ACHN (cell line): Measurements from ENCODE around the gene TSPAN18.

ENCODE experiments used
- DNase-seq: peaks from one replicate; pipeline ENCODE4 v3.0.0-alpha.2; 2015
- in situ Hi-C: cut with HindIII; loops from 2 replicates; pipeline ENCODE4 v1.10.0; 2017; ENCODE audit warnings: low sequenced_read_pairs, low pct_ligation_motif_present, low pct_unique_long_range_greater_than_20kb

The TSPAN18 gene

DNA sequence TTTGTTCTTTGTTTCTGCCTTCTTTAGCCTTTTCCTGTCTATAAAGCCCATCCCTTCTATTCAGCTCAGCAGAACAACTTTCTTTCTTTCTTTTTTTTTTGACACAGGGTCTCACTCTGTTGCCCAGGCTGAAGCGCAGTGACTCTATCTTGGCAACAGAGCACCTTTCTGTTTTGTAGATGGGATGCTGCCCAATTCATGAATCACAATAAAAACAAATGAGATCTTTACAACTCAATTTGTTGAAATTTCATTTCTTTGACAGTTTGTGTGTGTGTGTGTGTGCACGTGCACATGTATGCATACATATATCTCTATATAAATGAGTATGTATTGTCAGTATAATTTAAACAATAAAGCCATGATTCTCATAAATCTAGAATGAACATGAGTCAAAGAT, 25.5 kb downstream of the TSPAN18 start:
- in situ Hi-C loops = no loop called here
- DNase-seq = no peak

DNA sequence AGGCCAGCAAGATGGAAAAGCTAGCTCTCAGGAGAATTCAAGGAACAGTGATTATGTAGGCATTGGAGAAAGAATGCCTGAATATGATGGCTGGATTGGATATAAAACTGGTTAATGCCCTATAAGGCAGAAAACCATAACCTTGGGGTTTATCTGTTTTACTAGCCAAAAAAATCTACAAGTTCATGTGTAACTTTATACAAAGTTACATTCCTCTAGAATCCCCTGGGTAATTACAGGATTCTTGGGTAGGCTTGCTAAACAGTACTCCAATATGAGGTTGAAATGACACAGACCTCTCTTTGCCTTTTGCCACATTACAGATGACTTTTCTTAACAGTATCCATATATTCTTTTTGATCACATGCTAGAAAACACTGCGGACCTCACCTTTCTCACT, 26.0 kb downstream of the TSPAN18 start:
- in situ Hi-C loops = no loop called here
- DNase-seq = no peak

DNA sequence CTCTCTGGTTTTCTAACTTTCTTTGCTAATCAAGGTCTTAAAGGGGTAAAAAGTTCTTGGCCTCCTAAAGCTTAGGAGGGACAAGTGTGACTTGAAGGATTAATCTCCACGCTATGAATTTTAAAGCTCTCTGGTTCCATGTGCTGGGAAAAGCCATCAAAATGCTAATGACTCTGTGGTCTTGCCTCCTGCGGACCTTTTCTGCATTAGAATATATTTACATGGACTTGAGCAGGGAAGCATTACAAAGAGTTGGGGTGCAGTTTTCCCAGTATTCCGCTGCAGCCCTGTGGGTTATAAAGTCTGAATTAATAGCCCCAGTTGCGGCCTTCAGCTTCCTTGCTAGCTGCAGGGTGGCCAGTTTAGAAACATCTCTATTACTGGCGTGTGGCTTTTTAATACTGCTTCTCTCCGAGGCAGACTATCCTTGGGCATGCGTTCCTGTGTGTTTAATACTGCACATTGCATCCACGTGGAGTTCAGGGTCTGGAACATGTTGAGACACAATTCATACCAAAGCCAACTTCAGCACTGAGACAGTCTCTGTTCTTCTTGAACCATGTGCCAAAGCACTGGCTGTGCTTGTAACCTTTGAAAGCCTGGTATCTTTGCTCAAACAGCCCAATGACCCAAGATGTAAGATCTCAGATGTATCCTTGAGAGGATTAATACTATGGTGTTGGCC, 27.3 kb downstream of the TSPAN18 start:
- in situ Hi-C loops = no loop called here
- no peak for DNase-seq

DNA sequence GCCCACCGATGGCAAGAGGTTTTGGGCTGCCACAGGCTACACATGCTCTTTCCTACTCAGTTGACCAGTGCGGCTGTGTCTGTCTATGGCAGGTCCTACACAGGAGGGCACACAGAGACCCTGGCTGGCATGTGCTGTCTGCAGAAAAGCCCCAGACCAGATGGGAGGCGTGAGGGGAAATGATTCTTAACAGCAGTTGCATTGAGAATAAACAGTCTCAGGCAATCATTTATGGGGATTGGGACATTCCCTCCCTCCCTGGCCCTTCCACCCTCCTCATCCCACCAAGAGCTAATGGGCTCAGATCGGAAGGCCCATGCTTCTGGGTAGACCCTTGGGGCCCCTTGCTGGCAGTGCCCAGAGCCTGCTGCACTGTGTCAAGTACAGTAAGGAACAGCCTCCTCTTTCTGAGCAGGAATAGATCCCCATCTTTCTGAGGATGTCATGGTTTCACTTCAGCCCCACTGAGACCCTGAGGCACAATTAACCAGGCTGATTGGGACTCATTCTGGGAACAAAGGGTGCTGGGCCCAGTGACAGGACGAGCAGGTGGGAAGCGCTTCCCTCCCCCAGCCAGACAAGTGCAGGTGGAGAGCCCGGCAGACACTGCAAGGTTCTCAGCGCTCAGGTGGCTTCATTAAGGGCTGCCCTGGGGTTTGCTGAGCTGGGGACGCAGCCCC, 28.3 kb downstream of the TSPAN18 start:
- in situ Hi-C loops = no loop called here
- DNase-seq = no peak

DNA sequence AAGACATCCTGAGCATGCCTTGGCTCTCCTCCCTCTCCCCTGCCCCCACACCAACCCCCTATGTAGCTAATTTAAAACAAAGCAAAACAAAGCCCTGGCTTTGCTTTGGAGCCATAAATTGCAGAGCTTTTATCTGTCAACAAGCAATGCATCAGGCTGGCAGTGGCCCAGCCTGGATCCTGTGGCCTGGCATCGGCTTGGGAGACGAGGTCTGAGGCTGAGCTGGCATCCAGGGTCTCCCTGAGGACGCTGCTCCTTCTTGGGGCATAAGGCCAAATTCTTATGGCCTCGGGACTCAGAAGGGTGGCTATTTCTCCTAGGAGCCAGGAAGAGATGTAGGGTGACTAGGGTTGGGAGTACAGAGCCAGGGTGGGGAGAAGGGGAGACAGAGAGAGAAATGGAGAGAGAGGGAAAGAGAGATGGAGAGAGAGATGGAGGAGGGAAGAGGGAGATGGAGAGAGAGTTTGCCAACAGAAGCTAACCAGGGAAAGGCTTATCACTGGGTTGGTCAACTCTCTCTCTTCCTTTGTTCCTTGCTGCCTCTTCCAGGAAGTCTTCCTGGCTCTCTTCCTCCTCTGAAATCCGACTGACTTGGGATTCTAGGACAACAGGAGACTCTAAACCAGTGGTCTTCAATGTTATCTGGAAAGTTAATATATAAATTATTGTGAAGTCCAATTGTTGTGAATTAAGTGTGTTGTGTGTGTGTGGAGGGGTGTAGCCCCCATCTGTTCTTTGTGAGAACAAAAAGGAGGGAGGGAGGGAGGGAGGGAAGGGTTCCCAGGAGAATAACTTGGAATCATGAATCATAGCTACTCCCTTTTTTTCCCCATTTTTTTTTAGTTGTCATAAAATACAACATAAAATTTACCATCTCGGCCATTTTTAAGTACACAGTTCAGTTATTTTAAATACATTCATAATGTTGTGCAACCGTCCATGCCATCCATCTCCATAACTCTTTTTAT, 29.1 kb downstream of the TSPAN18 start:
- no peak for DNase-seq
- in situ Hi-C loops = no loop called here

DNA sequence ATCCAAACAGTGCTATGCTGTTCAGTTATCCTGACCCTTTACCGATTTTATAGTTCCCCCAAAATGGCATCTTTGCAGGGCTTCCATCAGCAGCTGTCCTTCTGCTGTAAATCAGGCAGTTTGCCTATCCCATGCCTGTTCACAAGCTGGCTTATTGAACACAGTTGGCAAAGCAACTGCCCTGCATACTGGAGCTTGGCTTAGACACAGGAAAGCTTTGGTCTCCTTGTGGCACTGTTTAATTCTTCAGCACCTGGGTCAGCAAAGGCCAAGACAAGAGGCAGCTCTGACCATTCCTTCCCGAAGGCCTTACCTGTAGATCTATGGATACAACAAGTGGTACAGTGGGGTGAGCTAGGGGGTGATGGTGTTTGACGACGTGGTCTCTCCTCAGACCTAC, 32.2 kb downstream of the TSPAN18 start:
- DNase-seq = no peak
- in situ Hi-C loops = no loop called here

DNA sequence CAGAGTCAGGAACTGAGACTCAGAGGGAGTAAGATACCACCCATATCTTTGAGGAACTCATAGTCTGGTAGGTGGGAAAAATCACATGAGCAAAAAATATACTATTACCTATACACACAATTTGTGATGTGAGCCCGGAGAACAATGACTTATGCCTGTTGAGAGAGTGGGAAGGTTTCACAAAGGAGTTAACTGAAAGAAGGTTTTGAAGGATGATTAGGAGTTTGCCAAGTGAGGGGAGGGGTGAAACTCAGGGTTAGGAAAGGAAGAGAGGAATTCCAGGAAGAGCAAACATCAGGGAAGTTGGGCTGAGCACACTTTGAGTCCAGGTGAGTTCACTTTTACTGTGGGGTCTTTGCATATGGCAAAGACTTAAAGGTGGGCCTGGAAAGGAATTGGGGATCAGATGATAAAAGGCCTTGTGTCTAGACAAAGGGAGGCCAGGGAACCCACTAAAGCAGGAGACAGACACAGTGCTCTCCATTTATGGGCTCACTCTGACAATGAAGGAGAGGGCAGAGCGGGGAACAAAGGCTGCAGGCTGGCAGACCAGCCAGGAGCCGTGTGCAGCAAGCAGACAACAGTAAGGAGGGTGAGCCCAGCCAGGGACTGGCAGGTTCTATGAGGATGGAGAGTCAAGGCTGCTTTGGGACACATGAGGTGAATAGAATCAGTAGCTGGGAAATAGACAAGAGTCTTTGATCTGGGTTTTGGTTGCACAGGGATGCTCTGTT, 33.1 kb downstream of the TSPAN18 start:
- in situ Hi-C loops = no loop called here

DNA sequence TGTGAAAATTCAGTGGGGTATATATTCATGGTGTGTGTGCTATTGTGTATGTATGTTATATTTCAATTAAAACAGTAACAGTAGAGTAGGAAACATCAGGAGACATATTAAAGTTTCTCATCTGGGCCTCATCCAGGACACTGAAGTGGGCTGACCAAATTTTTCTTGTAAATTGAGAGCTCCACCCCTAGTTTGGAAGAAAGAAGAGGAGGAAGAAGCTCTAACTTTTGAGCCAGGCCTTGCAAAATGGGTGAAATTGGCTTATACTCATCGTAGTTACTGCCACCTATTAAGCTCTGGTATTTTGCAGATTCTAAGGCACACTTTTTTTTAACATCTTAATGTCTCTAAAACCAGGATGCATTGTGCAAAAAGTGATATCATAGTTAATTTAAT, 33.7 kb downstream of the TSPAN18 start:
- in situ Hi-C loops = no loop called here
- no peak for DNase-seq

More for the DNA sequence above, 33.1 kb downstream of the TSPAN18 start:
- no peak for DNase-seq

DNA sequence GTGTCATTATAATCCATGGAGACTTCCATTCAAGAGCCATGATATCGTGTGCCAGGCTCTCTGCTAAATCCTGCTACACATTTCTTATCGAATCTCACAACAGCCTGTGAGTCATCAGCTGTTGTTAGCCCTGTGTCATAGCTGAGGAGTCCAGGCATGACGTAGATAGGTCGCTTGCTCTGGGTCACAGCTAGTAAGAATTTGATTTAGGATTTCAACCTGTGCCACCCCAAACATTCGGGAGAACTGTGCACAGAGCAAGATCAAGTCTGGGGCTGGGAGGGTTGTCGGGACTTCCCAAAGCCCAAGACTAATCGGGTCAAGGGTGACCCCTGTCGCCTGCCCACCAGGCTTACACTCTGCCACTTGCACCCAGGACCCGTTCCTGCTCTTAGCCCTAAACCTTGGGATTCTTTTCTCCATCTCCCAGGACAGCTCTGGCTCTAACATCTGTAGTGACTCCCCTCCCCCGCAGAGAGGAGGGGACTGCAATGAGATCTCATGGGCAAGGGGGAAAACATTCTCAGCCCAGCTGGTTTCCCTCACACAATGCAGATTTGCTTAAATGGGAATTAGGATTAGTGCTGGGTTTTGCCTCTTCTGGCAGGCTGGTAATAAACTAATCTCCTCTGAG, 34.3 kb downstream of the TSPAN18 start:
- peak; percentile 63 for DNase-seq
- in situ Hi-C loops = no loop called here

DNA sequence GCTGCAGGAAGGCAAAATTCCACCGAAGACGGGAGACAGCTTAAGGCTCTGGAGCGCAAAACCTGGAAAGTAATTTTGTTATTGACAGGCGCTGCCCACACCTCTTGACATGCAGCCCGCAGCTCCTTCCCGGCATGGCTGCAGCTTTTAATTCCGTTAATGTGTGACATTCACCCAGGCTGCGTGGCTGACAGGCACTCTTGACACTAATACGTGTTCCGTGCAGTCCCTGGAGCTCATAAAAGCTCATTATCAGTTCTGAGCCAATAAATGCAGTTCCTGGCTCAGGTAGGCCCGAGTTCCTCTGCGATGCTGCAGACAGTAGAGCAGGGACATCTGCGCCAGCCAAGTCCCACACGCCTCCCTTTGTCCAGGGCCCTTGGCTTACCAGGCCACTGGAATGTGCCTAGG, 34.8 kb downstream of the TSPAN18 start:
- no peak for DNase-seq
- in situ Hi-C loops = no loop called here

DNA sequence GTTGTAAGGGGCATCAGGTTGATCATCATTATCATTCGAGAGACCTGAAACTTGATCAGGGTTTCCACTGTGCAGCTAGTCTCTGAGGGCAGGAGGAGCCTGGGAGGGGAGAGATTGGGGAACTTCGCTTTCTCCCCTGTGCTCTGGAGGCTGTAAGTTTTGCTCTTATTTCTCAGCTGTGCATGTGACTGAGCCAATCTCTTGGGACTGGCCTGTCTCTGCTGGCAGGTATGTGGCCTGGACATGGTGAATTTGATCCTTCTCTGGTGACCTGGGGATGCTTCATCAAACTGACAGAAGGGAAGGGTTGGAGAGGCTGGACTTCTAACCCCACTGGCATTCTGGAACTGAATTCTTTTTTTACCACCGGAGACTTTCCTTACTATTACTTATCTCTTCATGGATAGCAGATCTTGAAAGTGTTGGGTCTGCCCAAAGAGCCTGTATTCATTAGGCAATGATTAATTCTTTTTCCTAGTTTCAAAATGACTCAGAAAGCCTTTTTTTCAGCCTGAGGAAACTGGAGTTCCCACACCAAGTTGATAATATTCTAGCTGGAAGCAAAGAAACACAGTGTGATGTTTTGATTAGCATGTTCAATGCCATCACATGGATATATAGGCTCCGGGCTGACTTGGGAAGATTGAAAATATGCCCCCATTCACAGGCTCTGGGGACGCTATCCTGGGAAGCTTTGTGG, 36.5 kb downstream of the TSPAN18 start:
- peak; percentile 21 for DNase-seq
- in situ Hi-C loops = no loop called here

DNA sequence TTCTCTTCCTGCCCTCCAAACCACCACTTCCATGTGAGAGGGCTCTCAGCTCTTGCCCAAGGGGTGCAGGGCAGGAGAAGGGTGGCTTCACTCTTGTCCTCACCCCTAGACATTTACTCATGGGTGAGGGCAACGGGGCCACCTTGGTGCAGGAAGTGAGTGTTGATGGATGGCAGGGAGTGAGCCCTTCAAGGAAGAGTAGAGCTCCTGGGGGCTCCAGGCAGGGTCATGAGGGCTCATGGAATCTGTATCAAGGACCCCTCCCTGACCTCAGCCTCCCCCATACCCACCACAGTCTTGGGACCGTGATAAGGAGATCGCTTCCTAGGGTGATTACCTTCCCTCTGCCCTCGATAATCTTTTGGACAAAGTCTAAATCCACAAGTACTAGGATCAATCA, 37.8 kb downstream of the TSPAN18 start:
- in situ Hi-C loops = no loop called here
- no peak for DNase-seq

DNA sequence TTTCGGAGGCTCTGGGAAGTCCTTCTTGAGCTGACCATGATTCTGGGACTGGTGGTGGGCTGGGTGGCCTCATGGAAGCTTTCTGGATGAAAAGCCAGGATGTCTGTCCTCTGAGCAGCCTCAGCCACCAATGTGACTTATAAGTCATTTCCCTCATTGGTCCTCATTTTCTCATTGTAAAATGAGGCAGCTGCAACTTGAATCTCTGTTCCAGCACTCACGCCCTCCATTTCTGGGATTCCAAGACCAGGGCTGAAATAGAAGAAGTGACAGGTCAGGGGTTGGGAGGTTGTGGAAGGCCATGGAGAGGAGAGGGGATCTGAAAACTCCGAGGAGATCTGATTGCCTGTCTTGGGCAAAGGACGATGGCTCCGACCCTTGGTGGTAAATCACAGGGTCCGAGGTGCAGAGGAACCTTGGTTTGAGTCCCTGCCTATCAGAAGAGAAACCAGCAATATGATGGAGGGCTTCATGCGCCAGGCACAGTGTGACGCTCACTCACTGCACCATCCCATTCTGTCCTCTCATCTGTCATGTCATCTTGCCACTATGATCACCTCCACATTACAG, 38.3 kb downstream of the TSPAN18 start:
- DNase-seq = no peak
- in situ Hi-C loops = no loop called here

DNA sequence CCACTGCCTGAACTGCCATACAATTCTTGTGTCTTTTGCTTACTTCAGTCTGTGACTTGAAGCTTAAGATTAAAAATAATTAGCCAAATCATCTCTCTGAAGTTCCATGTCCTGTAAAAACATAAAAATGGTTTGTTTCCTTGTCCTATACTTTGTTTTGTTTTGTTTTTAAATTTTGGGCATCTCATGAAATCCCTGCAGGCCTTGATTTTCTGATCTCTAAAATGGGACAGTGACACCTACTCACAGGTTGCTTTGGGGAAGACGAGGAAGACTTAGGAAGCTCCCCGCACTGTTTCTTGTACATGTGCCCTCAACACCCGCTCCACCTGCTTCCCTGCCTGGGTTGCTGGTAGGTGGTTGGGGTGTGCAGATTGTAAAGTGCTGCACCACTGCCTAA, 38.9 kb downstream of the TSPAN18 start:
- in situ Hi-C loops = no loop called here
- DNase-seq = no peak

DNA sequence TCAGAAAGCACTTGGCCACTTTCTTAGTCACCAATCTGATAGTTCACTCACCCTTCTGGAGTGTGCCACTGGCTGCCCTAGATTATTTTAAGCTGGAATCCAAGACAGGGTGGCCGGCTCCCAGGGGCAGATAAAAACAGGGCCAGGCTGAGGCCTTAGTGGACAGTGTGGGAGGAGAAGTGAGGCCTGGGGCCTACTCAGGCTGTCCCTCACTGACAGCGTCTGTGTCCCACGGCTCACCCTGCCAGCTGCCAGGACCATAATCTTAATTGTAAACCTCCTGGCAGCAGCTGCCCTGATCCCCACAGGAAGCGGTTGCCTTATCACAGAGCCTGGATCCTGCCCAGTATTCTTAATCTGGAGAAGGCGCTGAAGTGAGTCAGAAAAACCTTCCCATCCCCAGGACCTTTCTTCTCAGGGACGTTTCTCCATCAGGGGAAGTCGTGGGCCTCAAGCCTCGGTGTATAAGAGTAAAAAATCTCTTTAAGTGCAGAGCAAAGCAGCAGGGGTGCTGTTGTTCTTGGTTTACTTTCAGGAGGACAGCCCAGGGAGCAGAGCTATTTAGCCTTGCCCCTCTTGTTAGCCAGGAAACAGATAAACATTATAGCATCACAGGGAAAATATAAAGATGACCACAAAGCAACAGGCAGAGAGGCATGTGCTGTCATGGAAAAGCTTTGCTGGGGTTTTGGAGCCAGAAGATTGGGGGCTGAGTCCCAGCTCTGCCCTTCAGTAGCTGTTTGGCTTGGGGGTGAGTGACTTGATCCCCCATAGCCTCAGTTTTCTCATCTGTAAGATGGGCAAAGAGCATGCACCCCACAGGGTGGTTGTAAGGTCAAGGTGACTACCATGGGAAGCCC, 39.6 kb downstream of the TSPAN18 start:
- in situ Hi-C loops = no loop called here
- DNase-seq = no peak

DNA sequence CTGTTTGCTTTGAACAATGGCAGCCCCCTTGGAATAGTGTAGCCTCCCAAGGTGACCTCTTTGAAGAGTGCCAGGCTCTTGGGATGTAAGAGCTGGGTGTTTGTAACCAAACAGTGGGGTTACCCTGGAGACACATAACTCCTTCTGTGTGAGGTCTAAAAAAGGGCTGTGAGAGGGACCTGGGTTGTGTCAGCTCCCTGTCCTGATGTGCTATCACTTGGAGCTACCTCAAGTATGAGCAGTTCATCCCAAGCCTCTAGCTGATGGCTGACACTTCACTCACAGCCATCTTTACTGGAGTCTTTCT, 40.2 kb downstream of the TSPAN18 start:
- in situ Hi-C loops = no loop called here
- no peak for DNase-seq

DNA sequence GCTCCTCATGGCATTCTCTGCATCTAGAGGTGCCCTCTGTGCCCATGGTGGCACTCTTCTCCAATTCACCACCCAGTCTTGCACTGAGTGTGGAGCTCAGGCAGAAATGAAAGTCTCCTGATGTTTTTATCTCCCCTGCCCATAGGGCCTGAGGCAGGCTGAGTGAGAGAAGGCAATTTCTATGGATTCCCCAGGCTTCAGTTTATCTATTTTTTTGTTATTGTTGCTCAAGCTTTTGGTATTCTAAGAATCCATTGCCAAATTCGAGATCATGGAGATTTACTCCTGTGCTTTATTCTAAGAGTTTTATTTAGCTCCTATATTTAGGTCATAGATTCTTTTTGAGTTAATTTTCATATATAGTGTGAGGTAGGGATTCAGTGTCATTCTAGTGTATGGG, 40.7 kb downstream of the TSPAN18 start:
- no peak for DNase-seq
- in situ Hi-C loops = no loop called here
